Endodermal cell (in vitro differentiated cells): ENCODE measurements around the gene UFD1. TPM values are rescaled to one million over a fixed set of nuclear protein-coding genes. Genes with fewer than 3 reads are reported as not detected.

Experiments used
- DNase-seq: peaks from one replicate; pipeline ENCODE4 v3.0.0-alpha.2; 2017
- H3K27ac ChIP-seq: 2 replicates; pipeline ENCODE4 v1.5.1; 2013; ENCODE audit warnings: mild to moderate bottlenecking, low read depth, low read length, moderate library complexity
- H3K27me3 ChIP-seq: 2 replicates; pipeline ENCODE4 v1.6.1; 2013; ENCODE audit warnings: mild to moderate bottlenecking, low read length, moderate library complexity; ENCODE audit not compliant: insufficient read depth, control insufficient read depth, poor library complexity, severe bottlenecking
- H3K36me3 ChIP-seq: 2 replicates; pipeline ENCODE4 v1.7.0; 2013; ENCODE audit warnings: mild to moderate bottlenecking, low read length, moderate library complexity; ENCODE audit not compliant: control insufficient read depth, insufficient read depth
- H3K4me1 ChIP-seq: one replicate; pipeline ENCODE4 v1.7.0; 2013; ENCODE audit warnings: low read length; ENCODE audit not compliant: control insufficient read depth, insufficient read depth
- H3K4me3 ChIP-seq: 2 replicates; pipeline ENCODE4 v1.5.1; 2013; ENCODE audit warnings: mild to moderate bottlenecking, low read length, moderate library complexity
- H3K9ac ChIP-seq: 2 replicates; pipeline ENCODE4 v1.6.1; 2013; ENCODE audit warnings: mild to moderate bottlenecking, low read length, moderate library complexity; ENCODE audit not compliant: poor library complexity, severe bottlenecking; ENCODE audit errors: extremely low read depth
- H3K9me3 ChIP-seq: 2 replicates; pipeline ENCODE4 v1.6.1; 2013; ENCODE audit warnings: mild to moderate bottlenecking, low read length, moderate library complexity; ENCODE audit not compliant: control insufficient read depth
- H3K27ac Mint-ChIP-seq: 2 replicates; pipeline ENCODE4 v1.8.0; 2020; ENCODE audit warnings: mixed read lengths
- H3K27me3 Mint-ChIP-seq: 2 replicates; pipeline ENCODE4 v1.8.0; 2021; ENCODE audit warnings: mild to moderate bottlenecking, mixed read lengths; ENCODE audit not compliant: insufficient read depth
- H3K36me3 Mint-ChIP-seq: 2 replicates; pipeline ENCODE4 v1.8.0; 2020; ENCODE audit warnings: low read depth, mixed read lengths
- H3K4me1 Mint-ChIP-seq: 2 replicates; pipeline ENCODE4 v1.8.0; 2020; ENCODE audit warnings: mixed read lengths
- H3K4me3 Mint-ChIP-seq: 2 replicates; pipeline ENCODE4 v1.8.0; 2020; ENCODE audit warnings: mild to moderate bottlenecking, moderate library complexity, mixed read lengths
- H3K9me3 Mint-ChIP-seq: 2 replicates; pipeline ENCODE4 v1.8.0; 2020; ENCODE audit warnings: mild to moderate bottlenecking, mixed read lengths
- CTCF ChIP-seq: fragments of 200-600 bp; sonication (generic); conservative IDR thresholded peaks from 2 replicates; pipeline ENCODE4 v1.5.0; 2021; ENCODE audit warnings: antibody characterized with exemption, mild to moderate bottlenecking
- WGBS, 2 experiments: methylation state at CpG; one replicate each; pipeline versions ENCODE4 v1.1.5 to v1.1.7; 2013; ENCODE audit warnings: missing lambda C conversion rate in 2 of 2, mixed read lengths in 1 of 2; ENCODE audit not compliant: insufficient coverage in 1 of 2, insufficient read length in 1 of 2; 5-methylcytosine and 5-hydroxymethylcytosine counted together
- total RNA-seq, 2 donors: library from RNA; stranded (reverse); fragmentation: NEBNext Ultra II Directional in 1 of 2; extraction: Animal tissue kit (Norgen Biotek cat#: 25700) in 1 of 2; gene quantifications; 2 replicates in 1 of 2; 3 replicates in 1 of 2; pipeline ENCODE4 v1.2.1, GENCODE V29; 2021

UFD1 gene
- total RNA-seq, 2 donors from 2014 or later: 67.7 to 69.2 TPM

- Mint-ChIP-seq H3K27ac (no peak overlapping the region), H3K36me3 (peaks cover 33% of the 10 kb centered on the region), H3K9me3 (no peaks in the 10 kb centered on the region), H3K4me3 (no peak overlapping the region), H3K4me1 (no peaks in the 10 kb centered on the region), H3K27me3 (no peaks in the 10 kb centered on the region)
- Histone ChIP-seq H3K9ac (no peak overlapping the region), H3K4me3 (no peak overlapping the region), H3K27ac (no peak overlapping the region), H3K27me3 (no peaks in the 10 kb centered on the region), H3K36me3 (peaks cover 41% of the 10 kb centered on the region), H3K9me3 (no peaks in the 10 kb centered on the region), H3K4me1 (no peaks in the 10 kb centered on the region)
- no peak for DNase-seq
- no peak for TF ChIP-seq CTCF
- 86 to 100% methylated on average over 1 of the region's 1 CpG for WGBS, 2 experiments
Observed at GRCh38 chr22:19411690-19412045, 67.3 kb downstream of the UFD1 start.

DNA sequence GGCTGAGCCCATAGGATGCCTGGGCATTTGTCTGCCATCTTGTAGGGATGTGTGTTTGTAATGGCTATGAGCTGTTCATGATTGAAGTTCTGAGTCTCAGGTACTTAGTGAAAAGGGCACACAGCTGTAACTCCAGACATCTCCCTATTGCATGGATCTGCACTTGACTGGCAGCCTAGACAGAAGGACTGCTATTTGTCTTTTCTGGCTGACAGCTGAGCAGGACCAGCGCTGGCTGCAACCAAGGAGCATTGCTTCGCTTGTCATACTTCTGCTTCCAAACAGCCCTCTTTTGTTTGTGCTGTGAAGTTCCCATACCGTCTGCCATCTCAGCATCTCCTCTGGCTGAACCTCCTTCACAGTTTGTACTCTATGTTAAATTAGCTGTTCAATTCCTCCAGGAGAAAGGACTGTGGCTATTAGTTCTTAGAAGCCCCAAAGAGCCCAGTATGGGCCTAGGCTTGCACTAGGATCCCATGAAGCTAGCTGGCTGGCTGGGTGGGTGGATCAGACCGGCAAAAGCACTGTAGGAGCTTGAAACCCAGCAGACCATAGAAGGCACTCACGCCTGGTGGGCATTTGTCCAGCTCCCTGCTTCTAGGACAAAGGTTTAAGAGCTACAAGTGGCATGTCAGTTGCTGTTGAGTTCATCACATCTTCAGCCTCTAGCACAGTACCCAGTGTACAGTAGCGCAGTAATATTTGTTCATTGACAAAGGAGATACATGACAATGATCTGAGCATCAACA is 67.9 kb downstream of the UFD1 start:
- WGBS, 2 experiments: 94 to 98% methylated on average over 6 of the region's 6 CpGs
- Mint-ChIP-seq H3K36me3 (peaks cover 34% of the 10 kb centered on the region), H3K27me3 (no peaks in the 10 kb centered on the region), H3K4me1 (no peaks in the 10 kb centered on the region), H3K27ac (no peak overlapping the region), H3K4me3 (no peak overlapping the region), H3K9me3 (no peaks in the 10 kb centered on the region)
- Histone ChIP-seq H3K9me3 (no peaks in the 10 kb centered on the region), H3K4me1 (no peaks in the 10 kb centered on the region), H3K4me3 (no peak overlapping the region), H3K27me3 (no peaks in the 10 kb centered on the region), H3K27ac (no peak overlapping the region), H3K36me3 (peaks cover 43% of the 10 kb centered on the region), H3K9ac (no peak overlapping the region)
- no peak for DNase-seq
- no peak for TF ChIP-seq CTCF

DNA sequence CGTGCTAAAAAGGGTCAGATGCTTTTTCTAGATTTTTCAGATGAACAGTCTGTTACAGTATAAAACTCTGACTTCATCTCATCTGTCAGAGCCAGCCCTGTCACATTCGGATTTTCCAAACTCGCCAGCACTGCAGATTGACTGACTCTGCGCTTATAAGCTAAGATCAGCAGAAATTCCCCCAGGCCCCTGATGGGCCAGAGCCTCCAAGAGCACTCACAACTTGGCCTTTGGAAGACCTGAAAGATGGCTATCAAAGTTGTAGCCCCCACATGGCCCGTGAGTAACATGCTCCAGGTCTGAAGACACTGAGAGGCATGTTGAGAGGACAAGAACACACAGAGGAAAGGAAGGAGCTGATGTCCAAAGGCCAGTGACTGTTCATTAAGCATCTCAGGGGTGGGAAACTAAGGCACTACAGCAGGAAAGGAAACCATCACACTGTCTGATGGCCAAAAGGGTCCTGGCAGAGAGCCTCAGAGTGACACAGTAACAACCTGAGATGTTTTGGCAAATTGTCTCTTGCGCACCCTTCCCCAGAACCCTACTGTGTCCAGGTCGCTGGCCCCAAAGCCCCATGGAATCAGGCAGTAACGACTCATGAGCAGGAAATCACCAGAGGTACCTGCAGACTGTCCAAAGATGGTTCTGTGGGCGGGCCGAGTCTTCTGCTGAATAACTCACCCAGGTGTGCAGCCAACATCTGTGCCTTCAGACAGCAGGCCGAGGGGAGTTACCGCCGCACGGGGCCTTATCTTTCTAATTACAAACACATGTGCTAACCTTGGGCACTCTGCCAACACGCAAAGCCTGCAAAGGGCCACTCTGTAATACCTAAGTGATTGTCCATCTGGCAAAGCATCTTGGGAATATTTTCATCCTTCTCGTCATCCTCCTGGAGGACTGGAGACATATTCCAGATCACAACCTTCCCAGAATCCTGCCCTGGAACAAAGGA is 71.1 kb downstream of the UFD1 start:
- Histone ChIP-seq H3K4me3 (no peak overlapping the region), H3K27me3 (no peaks in the 10 kb centered on the region), H3K36me3 (peaks cover 70% of the 10 kb centered on the region), H3K4me1 (no peaks in the 10 kb centered on the region), H3K9me3 (no peaks in the 10 kb centered on the region), H3K27ac (no peak overlapping the region), H3K9ac (no peak overlapping the region)
- TF ChIP-seq CTCF: no peak
- Mint-ChIP-seq H3K27me3 (no peaks in the 10 kb centered on the region), H3K27ac (no peak overlapping the region), H3K9me3 (no peaks in the 10 kb centered on the region), H3K4me1 (no peaks in the 10 kb centered on the region), H3K4me3 (no peak overlapping the region), H3K36me3 (peaks cover 55% of the 10 kb centered on the region)
- 94 to 99% methylated on average over 16 of the region's 16 CpGs for WGBS, 2 experiments
- DNase-seq: no peak
